Stimulated activated CD8-positive, alpha-beta memory T cell treated with anti-CD3 and anti-CD28 coated beads, Interleukin-15, amount 100 ng/mL, for 48 hours (primary cell): ENCODE results near the gene SEBOX.
"Not testable (repeated sequence)": the region's sequence is repeated elsewhere in the genome, so short reads cannot be mapped to it uniquely, and the experiment has no call there.

ENCODE experiments used
- DNase-seq, 2 donors: peaks; one replicate each; pipeline ENCODE4 v3.0.0-alpha.2; 2020; ENCODE audit warnings: low read depth in 2 of 2

The SEBOX gene

DNA sequence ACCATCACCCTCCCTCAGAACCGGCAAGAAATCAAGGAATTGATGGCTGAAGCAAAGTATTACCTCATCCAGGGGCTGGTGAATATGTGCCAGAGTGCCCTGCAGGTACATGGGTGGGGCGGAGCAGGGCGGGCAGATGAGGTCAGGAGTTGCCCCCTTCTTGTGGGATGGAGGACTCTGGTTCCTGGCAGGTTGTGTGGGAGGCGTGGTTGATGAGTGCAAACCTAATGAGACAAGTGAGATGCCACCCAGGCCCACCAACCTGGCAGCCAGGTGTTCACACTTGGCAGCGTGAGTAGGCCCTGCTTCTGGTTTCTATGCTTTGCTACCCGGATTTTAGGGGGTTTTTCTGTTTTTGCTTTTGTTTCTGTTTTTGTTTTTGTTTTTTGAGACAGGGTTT lies 24.6 kb downstream of the SEBOX start:
- no peak for DNase-seq

DNA sequence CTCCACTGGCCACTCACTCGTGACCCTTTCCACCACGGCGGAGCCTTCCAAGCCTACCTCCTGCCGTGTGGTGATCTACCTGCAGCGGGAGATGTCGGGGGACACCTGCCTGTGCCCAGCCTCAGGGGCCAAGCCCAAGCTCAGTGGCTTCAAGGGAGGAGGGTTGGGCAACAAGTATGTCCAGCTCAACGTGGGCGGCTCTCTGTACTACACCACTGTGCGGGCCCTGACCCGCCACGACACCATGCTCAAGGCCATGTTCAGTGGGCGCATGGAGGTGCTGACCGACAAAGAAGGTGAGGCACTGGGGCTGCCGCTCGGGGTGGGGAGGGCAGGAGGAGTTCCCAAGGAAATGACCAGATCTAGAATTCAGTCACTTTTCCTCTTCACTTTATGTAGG lies 25.6 kb downstream of the SEBOX start:
- DNase-seq = no peak

DNA sequence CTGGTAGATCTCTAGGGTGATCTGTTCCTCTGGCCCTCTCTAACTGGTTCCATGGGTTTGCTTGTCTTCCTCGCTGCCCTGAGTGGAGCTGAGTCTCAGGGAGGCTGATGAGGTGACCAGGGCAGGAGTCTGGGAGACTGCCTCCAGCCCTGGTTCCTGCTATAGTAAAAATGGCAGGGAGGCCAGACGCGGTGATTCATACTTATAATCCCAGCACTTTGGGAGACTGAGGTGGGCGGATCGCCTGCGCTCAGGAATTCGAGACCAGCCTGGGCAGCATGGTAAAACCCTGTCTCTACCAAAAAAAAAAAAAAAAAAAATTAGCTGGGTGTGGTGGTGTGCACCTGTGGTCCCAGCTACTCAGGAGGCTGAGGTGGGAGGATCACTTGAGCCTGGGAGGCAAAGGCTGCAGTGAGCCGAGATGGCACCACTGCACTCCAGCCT lies 26.2 kb downstream of the SEBOX start:
- not testable (repeated sequence) for DNase-seq

DNA sequence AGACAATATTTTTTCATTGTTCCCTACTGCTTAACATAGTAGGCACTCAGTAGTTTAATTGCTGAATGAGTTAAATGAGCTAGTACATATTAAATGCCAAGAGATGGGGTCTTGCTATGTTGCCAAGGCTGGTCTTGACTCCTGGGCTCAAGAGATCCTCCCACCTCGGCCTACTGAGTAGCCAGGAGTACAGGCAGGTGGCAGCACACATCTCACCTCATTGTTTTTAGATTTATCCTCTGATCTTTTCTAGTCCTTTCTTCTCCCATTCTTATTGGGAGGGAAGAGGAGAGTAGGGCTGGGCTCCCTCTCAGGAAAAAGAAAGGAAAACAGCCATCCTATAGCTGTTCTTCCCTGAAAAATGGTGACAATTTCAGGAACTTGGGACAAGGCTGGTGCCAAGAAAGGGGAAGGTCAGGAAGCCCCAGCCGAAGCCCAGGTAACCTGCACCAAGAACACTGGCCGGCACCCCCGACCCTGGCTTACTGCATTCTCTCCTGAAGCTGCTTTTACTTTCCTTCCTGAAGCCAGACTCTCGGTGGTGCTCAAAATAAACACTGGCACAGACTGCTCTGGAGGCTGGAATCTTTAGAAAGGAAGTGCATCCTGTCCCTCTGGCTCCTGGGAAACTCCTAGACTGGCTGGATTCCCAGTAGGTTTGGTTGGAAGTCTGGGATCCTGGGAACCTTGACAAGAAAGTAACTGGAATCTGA lies 26.8 kb downstream of the SEBOX start:
- DNase-seq = no peak

DNA sequence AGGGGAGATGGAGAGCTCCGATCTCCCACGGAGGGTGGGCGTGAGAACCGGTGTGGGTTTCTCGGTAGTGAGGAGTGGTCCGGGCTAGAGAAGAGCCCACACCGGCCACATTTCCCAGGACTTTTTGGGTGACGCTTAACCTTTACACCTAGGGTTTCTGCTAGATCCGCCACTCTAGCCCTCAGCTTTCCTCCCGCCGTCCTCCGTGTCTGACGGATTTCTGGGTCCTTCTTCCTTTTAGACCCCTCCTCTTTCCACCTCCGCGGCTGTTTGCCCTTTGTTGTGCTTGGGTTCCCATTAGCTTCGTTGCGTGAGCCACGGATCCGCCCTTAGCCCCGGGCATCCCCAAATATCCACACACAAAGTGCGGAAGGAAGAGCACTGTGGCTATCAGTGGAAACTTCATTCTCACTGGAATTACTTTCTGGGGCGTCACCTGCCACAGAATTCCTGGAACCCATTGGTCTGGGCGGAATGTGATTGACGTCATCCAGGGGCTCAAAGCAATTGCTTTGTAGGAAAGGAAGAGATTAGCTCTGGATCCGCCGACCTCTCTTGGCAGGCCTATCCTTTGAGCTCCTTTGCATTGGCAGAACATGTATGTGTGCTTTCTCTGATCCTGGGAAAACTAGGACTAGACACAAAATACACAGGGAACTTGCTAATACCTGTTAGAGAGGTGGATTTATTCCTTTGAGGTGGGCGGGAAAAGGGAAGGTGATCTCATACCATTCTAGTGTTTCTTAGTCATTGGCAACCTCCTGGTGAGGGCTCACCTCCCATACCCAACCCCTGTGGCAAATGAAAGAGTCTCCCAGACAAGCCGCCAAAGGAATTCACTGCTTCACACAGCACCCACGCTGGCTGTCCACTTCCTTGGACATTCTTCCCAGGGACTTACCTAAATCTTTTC lies 28.8 kb downstream of the SEBOX start:
- no peak for DNase-seq

DNA sequence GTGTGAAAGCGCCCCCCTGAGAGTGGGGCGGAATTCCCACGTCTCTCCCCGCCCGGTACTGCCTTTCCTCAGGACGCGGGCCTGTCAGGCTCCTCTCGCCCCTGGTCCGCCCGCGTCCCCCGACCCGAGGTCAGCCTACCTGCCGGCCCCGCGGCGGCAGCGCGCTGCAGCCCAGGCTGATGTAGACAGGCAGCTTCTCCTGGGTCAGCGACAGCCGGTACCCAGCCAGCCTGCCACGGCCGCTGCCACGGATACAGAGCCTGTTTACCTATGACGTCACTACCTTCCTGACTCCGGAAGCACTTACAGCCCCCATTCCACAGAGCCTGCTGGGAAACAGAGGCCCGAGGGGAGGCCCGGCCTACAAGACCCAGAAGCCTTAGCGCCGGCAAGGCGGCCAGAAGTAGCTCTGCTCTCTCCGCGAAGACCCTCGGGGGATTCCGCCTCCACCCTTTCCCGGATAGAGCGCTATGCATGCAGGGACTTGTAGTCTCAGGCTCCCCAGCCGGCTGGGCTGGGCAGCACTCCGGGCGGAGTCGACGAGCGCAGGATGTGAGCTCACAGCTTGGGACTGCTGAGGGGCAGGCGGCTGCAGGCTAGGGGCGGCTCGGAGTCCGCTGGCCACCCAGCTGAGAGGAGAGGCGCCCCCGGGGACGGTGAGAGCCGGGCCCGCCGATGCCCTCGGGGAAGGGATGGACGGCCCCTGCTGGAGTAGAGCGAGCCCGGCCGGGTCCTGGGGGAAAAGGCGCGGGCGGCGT lies 29.6 kb downstream of the SEBOX start, which contains the start of the genes IFT20 and TNFAIP1:
IFT20 (minus strand) TSS at position 272 of the 758 bp plus-strand sequence. CDS start 3,487 bp downstream, outside the sequence.
TNFAIP1 (plus strand) TSS at position 561 of the 758 bp plus-strand sequence. CDS start 3,761 bp downstream, outside the sequence.
- peak; percentile 97 to 99 for DNase-seq

DNA sequence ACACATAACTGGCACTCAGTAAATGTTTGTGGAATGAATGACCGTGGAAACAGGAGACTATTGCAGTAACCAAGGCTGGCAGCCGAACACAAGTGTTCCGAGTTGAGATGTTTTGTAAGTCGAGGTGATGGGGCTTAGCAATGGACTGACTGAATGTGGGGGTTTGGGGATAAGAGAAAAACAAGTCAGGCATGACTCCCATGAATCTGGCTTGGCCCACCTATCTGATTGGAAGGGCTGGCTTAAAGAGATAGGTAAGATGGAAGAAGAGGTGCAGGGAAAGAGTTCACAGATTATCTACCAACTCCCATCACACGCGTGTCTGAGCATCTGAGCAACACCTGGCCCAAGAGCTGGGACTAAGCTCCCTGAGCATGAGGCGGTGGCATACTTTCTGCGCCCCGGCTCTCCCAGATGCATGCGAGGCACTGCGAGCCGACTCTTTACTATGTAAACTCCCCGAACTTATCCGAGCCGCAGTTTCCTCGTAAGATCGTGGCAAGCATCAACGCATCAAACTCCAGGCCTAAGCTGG lies 30.3 kb downstream of the SEBOX start:
- DNase-seq = no peak

DNA sequence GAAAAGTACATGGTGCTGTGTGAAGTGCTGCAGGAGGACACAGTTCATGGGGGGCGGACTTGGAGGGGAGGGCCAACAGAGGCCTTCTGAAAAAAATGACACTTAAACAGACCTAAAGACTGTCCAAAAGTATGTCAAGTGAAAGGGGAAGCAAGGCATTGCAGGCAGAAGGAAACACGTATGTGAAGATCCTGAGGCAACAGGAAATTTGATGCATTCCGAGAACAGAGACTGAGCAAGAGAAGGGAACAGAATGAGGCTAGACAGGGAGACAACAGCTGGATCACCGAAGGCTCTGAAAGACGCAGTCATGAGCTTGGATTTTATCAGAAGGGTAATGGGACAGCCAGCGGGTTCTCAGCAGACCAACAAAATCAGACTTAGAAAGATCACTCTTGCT lies 30.8 kb downstream of the SEBOX start:
- no peak for DNase-seq

DNA sequence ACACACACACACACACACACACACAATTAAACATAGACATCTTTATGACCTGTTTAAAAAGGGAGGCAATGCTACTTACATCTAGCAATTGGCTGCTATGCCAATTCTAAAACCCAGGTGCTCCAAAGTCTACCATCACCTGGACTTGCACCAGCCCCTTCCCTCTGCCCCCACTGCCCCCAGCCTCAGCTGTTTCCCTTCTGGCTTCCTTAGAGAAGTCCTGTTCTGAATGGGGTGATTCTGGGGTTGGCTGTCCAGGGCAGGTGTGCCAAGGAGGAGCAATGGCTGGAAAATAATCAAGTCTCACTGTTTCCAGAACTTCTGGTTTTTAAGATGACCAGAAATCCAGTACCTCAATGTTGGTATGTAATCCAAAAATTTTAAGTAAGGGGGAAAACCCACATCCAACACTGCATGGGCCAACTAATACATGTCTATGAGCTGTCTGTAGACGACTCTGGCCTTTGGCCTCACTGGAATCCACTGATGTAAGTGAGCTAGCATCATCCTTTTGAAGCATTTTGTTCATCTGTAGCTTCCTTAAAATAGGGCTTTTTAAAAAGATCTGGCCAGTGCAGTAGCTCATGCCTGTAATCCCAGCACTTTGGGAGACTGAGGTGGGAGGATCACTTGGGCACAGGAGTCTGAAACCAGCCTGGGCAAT lies 31.8 kb downstream of the SEBOX start:
- no peak for DNase-seq

DNA sequence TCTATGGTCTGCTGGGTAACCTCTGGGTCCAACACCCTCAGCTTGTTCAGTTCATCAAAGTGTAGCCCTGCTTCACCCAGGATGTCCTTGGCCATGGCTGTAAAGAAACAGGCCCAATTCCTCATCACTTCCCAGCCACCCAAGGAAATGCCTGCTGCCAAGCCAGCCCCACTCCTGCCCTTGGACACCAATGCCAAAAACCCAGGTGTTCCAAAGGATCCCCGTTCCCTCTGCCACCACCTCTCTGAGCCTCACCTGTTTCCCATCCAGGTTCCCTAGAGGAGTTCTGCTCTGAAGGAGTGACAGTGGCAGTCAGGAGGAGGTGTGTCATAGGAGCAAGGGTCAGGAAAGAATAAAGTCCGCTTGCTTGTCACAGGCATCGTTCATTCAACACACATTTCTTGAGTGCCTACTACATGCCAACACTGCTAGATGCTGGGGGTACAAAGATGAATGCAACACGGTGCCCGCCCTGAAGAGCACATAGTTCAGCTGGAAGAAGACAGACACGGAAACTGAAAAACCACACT lies 33.0 kb downstream of the SEBOX start:
- no peak for DNase-seq

DNA sequence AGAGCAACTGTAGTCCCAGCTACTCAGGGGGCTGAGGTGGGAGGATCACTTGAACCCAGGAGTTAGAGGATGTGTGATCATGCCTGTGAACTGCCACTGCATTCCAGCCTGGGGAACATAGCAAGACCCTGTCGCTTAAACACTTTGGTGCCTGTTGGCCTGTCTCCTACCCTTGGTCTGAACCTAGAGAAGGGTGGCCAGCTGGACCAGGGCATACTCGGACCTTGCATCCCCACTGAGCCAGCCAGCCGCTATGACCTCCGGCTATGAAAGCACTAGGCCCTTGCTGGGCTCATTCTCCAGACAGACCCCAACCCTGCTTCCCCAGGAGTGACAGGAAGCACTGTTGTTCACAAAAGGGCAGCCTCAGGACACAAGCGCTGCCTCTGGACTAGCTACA lies 34.3 kb downstream of the SEBOX start:
- DNase-seq = no peak

DNA sequence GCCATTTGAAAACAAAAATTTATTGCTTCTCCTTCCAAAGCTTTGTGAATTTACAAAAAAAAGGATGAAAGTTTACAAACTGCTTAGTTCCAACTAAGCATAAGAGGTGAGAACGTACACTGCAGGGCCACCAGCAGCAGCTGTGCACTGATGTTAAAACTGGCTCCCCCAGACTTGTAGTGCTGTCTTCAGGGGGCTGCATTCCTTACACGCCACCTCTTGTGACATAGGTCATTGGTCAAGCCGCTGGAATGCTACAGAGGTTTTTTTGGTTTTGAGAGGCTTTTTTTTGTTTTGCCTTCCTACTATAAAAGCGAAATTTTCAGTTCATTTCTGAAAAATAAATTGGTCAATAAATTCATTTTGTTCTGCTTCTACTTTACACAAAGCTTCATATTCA lies 36.7 kb downstream of the SEBOX start:
- no peak for DNase-seq

DNA sequence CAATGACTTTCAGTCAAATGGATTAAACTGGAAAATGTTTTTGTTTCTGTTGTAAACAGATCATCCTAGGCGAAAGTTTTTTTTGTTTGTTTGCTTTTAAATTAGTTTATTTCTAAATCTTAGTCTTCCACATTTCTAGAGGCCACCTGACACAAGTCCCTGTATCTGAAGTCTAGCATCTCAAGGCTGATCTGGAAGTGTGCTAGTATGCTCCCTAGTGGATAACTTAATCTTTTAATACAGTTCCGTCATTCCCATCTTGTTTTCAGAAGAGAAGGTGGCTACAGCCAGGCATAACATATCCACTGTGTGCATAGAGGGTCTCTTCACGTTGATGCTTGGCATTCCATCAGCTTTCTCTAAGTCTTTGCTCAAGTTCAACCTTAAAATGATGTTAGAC lies 37.3 kb downstream of the SEBOX start:
- DNase-seq = no peak

DNA sequence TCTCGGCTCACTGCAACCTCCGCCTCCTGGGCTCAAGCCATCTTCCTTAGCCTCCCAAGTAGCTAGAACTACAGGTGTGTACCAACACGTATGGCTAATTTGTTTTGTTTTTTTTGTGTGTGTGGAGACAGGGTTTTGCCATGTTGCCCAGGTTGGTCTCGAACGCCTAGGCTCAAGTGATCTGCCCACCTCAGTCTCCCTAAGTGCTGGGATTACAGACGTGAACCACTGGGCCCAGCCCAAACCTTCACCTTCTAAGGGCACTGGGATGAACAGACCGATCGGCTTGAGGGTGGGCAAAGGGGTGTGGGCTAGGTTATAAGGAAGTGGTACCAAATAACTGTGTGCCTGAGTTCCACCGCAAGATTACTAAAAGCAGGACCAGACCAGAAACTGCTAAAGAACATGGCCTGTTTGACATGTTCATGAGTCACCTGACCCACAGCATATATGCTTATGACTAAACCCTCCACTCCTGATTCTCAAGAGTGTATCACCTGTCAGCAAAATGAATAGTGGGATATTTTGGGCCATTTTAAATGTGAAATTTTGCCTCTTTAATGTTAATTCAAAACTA lies 37.9 kb downstream of the SEBOX start:
- DNase-seq = no peak

DNA sequence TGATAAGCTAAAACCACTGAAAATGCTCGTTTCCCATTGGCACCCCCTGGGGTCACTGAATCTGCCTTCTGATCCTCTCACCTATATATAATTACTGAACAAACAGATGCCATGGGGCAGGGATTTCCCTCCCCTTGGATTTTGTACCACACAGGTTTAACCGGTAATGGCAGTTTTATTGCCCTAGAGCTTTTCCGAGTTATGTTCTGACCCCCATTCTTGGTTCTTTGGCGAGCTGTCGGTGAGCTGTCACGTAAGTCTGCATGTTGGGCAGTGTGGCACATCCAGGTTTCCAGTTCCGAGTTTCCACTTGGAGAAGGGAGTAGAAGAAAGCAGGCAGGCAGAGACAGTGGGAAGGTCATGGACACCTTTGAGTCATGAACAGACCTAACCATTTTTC lies 38.9 kb downstream of the SEBOX start:
- DNase-seq = no peak

DNA sequence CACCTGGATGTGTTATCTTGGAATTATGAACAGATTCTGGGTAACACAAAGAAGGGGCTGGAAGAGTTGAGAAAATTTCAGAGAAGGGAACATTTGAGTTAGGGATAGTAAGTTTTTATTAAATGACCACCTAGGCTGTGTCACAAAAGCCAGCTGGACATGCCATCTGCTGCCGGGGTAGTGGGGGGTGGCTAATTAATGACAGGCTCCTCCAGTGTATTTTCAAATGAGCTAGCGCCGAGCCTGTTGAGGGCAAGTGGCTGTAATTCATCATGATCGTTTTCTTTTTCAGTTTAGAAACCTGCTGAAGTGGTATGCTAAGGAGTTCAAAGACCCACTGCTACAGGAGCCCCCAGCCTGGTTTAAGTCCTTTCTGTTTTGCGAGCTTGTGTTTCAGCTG lies 39.8 kb downstream of the SEBOX start:
- DNase-seq = no peak

DNA sequence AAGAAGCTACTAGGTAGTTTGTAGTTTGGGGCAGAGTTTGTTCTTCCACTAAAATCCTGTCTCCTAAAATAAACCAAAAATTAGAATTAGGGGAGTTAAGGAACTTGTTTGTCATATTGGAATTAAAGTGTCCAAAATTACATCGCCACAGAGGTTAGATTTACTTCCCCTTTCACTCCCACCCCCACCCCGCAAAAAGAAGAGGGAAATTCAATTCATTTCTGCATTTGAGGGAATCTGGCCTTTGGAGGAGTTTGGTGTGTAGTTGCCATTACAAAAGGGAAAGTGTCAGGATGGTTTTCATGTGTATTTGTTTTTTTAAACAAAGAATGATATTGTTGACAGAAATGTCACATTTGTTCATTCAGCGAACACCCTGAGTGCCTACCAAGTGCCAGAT lies 40.2 kb downstream of the SEBOX start:
- no peak for DNase-seq

DNA sequence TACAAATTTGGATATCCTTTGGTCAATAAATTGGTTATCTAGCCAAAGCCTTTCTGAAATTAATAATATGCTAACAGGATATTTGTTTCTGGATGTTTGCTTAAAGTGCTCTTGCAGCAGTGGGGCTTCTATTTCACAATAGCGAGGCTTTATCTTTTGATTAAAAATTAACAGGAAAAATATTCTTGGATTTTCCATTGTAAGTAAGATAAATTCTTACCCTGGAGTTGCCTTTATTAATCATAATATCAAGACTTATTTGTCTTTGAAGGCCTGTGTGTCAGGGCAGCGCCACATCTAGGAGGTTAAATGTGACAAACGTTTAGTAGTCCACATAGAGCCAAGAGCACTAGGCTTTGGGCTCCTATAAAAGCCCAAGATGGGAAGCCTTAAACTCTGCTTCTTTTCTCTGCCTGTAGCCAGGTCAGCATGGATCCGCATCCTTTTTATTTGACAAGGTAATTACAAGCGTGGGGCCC lies 40.7 kb downstream of the SEBOX start:
- no peak for DNase-seq

DNA sequence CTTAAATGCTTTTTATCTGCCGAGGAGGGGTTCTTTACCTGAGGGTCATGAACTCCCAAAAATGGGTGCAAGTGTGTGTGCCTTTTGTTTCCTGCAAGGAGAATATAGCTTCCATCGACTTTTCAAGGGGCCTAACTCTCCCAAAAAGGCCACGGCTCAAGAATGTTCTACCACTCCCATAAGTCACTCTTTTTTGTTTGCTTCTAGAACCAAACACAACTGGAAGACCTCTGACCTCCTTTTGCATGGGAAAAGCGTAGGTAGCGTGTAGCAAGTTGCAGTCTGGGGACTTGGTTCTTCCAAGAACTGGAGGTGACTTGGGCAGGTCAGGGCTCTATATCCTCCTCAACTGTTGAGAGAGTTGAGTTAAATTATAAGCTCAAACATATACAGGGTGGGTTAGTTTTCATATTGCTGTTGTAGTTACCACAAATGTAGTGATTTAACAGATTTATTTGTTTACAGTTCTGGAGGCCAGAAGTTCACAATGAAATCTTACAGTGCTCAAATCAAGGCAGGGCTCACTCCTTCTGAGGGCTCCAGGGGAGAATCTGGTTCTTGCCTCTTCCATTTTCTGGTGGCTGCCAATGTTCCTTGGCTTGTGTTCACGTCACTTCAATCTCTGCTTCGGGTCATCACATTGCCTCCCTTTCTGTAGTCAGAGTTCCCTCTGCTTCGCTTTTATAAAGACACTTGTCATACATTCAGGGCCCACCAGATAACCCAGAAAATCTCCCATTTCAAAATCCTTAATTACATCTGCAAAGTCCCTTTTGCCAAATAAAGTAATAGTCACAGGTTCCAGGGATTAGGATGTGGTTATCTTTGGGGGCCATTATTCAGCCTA lies 44.6 kb downstream of the SEBOX start:
- no peak for DNase-seq

DNA sequence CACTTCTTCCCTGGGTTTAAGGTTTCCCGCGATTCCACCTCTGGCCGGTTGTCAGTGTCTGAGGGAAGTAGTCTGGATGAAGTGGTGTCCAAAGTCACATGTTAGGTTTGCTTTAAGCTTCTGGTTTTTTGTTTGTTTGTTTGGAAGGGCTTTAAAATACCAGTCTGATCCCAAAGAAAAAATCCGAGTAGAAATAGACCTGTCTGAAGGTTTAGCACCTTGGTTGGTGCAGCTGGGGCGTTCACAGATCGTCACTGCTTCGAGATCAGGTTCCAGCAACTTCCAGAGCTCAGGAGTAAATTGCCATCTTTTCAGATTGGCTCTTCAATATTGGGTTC lies 45.4 kb downstream of the SEBOX start:
- DNase-seq = no peak
